HG03521 (cell line): ENCODE measurements around the gene FBXO31.
"Not testable (repeated sequence)": the region's sequence is repeated elsewhere in the genome, so short reads cannot be mapped to it uniquely, and the experiment has no call there.

Experiments
- ATAC-seq: cut with Tn5 transposase; IDR thresholded peaks from one replicate; pipeline ENCODE4 v1.9.1; 2021; ENCODE audit warnings: mild to moderate bottlenecking, moderate library complexity; ENCODE audit not compliant: unreplicated experiment

FBXO31 gene

GRCh38 chr16:87387942-87388817 is 4.6 kb upstream of the FBXO31 start:
- peak; percentile 36 for ATAC-seq

DNA sequence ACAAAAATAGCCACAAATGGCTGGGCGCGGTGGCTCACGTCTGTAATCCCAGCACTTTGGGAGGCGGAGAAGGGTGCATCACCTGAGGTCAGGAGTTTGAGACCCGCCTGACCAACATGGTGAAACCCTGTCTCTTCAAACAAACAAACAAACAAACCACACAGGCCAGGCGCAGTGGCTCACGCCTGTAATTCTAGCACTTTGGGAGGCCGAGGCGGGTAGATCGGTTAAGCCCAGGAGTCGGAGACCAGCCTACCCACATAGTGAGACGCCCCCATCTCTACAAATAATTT is 1.2 kb upstream of the FBXO31 start:
- ATAC-seq: not testable (repeated sequence)

DNA sequence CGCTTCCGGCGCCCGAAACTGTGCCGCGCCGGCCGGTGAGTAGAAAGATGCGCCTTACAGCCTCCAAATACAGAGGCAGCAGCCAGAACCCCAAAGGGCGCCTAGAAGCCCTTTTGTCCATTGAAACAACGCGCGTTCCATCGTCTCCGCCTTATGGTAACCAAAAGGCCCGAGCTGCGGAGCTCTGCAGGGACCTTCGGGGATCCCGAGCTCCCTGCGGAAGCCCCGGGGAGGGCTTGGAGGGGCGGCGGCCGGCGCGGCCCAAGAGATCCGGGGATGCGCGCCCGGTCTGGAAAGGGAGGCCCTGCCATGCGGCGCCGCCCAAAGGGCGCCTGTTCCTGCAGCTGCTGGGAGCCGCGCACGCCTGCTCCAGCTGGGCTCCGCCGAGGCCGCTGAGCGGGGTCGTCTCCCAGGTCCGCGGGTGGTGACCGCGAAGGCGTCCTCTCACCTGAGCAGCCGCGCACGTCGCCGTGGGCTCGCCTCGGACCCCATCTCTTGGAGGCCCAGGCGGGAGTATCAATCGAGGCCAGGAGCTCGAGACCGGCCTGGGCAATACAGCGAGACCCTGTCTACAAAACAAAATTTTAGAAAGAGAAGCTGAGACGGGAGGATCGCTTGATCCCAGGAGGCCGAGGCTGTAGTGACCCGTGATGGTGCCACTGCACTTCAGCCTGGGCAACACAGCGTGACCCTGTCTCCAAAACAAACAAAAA is 742 bp upstream of the FBXO31 start:
- peak; percentile 2 for ATAC-seq

DNA sequence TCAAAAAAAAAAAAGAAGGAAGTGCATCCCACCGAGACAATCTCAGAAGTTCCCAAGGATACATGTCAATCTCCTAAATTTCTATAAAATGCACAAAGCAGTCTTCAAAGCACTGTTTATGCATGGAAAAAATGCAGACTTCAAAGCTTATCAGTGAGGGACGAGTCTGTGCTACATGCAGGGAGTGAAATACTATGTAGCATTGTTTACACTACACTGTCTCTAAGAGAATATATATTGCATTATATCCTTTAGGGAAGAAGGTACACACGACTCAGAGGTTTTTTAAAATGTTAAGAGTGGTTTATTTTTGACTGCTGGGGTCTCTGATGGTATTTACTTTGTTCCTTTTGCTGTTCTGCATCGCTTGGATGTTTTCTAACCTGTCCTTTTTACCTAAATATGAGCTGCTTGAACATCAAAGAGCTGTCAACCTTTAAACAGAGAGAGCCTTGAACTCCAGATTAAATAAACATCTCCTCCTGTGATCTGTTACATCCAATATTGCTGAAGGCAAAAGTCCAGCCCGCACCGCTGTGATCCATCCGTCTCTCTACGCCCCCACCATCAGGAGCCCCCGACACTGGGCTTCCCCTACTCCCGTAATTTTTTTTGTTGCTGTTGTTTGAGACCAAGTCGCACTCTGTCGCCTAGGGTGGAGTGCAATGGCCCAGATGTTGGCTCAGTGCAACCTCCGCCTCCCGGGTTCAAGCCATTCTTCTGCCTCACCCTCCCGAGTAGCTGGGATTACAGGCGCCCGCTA is 1.4 kb downstream of the FBXO31 start:
- no peak for ATAC-seq

DNA sequence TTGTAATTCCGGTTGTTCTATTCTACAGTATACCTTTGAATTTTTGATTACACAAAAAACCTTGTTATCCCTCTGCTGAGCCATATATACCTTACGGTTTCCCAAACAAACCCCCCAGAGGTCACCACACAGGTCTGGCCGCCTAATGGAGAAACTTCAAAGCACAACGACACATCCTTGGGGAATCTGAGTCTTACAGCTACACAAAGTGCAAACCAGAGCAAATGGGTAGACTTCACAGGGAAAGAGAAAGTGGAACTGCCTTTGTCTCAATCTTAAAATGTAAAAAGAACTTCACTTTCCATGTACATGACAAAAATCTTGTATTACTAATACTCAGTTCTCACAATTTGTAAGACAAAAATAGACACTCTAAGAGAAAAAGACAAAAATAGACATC is 2.7 kb downstream of the FBXO31 start:
- ATAC-seq: no peak

GRCh38 chr16:87380403-87380802 is 3.2 kb downstream of the FBXO31 start:
- ATAC-seq: no peak

DNA sequence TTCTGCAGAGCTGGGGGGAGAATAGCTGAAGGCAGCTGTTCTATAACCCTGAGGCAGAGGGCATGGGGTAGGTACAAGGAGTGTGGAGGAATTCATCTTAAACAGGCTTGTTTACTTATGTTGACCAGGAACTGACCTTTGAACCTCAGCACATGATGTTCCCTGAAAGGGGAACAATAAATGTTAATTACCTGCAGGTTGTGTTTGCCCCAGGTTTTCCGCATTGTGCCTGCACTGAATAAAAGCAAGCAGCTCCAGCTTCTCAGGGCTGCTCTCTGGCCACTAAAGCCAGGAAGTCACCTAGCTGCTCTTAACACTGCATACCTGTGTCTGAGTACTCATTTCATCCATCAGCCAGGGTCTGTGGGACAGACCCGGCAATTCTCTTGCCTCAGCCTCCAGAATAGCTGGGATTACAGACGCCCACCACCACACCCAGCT is 4.2 kb downstream of the FBXO31 start:
- not testable (repeated sequence) for ATAC-seq

GRCh38 chr16:87376660-87377059 is 6.9 kb downstream of the FBXO31 start:
- ATAC-seq: no peak

- no peak for ATAC-seq
Observed at GRCh38 chr16:87375426-87376135, 8.0 kb downstream of the FBXO31 start.

GRCh38 chr16:87374313-87374712 is 9.3 kb downstream of the FBXO31 start:
- no peak for ATAC-seq

- no peak for ATAC-seq
Observed at GRCh38 chr16:87372305-87372704, 11.3 kb downstream of the FBXO31 start.

GRCh38 chr16:87371261-87371866 is 12.2 kb downstream of the FBXO31 start:
- no peak for ATAC-seq

- ATAC-seq: no peak
Observed at GRCh38 chr16:87369796-87370719, 13.5 kb downstream of the FBXO31 start.

DNA sequence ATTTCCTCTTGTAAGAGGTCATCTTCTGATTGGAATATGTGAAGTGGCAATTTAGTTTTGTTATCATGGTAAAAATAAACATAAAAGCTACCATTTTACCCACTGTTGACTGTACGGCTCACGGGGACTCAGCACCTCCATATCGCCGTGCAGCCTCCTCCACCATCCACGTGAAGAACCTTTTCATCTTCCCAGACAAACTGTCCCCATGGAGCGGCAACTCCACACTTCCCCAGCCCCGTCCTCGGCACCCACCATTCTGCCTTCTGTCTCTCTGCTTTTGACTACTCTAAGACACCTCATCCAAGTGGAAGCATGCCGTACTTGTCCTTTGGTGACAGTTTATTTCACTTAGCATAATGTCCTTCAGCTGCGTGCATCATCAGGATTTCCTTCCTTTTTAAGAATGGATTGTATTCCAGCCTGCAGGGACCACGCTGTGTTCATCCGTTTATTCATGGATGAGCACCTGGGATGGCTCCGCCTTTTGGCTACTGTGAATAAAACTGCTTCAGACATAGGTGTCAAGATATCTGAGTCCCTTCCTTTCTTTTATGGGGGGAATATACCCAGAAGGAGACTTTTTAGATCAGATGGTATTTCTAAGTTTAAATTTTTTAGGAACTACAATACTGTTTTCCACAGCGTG is 14.3 kb downstream of the FBXO31 start:
- ATAC-seq: no peak

GRCh38 chr16:87368029-87368770 is 15.4 kb downstream of the FBXO31 start:
- ATAC-seq: no peak

DNA sequence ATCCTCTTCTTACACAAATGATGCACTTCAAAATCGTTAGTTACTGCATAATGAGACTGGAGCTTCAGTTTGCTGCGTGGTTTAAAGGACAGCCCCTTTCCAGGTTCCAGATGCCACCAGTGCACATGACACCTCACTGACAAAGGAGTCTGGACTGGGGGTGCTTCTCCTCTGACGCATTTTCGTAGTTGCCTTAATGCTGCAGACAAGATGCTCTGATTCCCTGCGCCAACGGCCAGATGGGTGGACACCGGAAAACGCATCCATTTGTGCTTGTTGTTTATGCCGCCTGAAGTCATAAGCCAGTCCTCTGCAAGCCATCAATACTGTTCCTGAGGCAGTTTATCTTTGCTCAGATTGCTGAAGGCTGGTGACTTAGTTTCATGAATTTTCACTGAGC is 16.0 kb downstream of the FBXO31 start:
- ATAC-seq: no peak

DNA sequence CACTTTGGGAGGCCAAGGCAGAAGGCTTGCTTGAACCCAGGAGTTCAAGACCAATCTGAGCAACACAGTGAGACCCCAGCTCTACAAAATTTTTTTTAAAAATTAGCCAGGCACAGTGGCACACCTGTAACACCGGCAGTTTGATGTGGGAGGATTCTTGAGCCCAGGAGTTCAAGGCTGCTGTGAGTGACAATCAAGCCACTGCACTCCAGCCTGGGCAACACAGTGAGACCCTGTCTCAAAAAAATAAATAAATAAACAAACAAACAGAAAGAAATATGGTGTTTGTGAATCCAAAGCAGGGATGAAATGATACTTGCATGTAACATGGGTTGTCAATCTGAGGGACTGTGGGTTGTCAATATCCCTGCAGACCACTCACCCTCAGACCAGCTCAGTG is 16.6 kb downstream of the FBXO31 start:
- ATAC-seq: no peak

- no peak for ATAC-seq
Observed at GRCh38 chr16:87366288-87366687, 17.3 kb downstream of the FBXO31 start.
